ENCODE measurements around the gene POLN. TPM values are rescaled to one million over a fixed set of nuclear protein-coding genes. Genes with fewer than 3 reads are reported as not detected.

The POLN gene
- polyA plus RNA-seq, 1 experiment, result 0.35 TPM

- no peak overlapping the region for H3K4me3 ChIP-seq (ENCODE audit: low read depth, low read length)
- no peak for TF ChIP-seq CTCF (IDR thresholded peaks at IDR 0.05; ENCODE audit: low read depth, low read length)
- POLR2A ChIA-PET, result interaction anchor here (0.6 kb wide), 1 partner anchor 68 kb away, joined by 3 read pairs; no protein-coding TSS in a partner anchor
- no peaks in the 10 kb centered on the region; the same call in 1 of the 2 replicates for H3K9me3 ChIP-seq (ENCODE audit: control insufficient read depth, insufficient read depth, low read length)
- CTCF ChIA-PET, result no interaction called here
- no peak for DNase-seq (ENCODE audit: low read depth, low spot score)
- H3K27ac ChIP-seq (ENCODE audit: low read depth, low read length), result no peak overlapping the region
- peaks cover 2% of the 10 kb centered on the region for H3K27me3 ChIP-seq (ENCODE audit: control insufficient read depth, insufficient read depth, low read length)
Measured at GRCh38 chr4:2263926-2264321, 22.0 kb upstream of the POLN start.

DNA sequence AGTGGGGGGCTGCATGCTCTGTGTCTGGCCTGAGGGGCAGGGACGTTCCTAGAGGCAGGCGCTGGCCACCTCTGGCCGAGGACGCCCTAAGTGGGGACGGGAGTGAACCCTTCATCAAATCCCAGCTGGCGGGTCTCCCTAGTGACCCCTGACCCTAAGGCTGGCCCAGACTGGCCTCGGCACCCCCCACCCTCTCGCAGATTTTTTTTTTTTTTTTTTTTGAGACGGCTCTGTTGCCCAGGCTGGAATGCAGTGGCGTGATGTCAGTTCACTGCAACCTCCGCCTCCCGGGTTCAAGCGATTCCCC lies 21.0 kb upstream of the POLN start:
- POLR2A ChIA-PET, result interaction anchor here (0.7 to 1.5 kb wide), 7 partner anchors 9 to 469 kb away, joined by 3 to 9 read pairs (median 6); partner anchors contain the start of gene RNF4
- CTCF ChIA-PET, result interaction anchor here (0.7 kb wide), 1 partner anchor 252 kb away, joined by 6 read pairs; no protein-coding TSS in a partner anchor

GRCh38 chr4:2262145-2262943 lies 20.4 kb upstream of the POLN start:
- Histone ChIP-seq H3K27me3 (ENCODE audit: control insufficient read depth, insufficient read depth, low read length) (no peaks in the 10 kb centered on the region), H3K9me3 (ENCODE audit: control insufficient read depth, insufficient read depth, low read length) (no peaks in the 10 kb centered on the region; the same call in 1 of the 2 replicates), H3K27ac (ENCODE audit: low read depth, low read length) (peak overlapping the region; percentile 87), H3K4me3 (ENCODE audit: low read depth, low read length) (peak overlapping the region; percentile 66)
- ChIA-PET POLR2A (interaction anchor here (0.5 to 1.5 kb wide), 23 partner anchors 9 to 343 kb away, joined by 3 to 10 read pairs (median 4); partner anchors contain the start of genes HAUS3, POLN and RNF4), CTCF (no interaction called here)
- no peak for TF ChIP-seq CTCF (IDR thresholded peaks at IDR 0.05; ENCODE audit: low read depth, low read length)
- DNase-seq (ENCODE audit: low read depth, low spot score), result peak; percentile 99

More for the DNA sequence above, 21.0 kb upstream of the POLN start:
- Histone ChIP-seq H3K9me3 (ENCODE audit: control insufficient read depth, insufficient read depth, low read length) (no peaks in the 10 kb centered on the region; the same call in 1 of the 2 replicates), H3K27ac (ENCODE audit: low read depth, low read length) (peak overlapping the region; percentile 87), H3K4me3 (ENCODE audit: low read depth, low read length) (peak overlapping the region; percentile 66), H3K27me3 (ENCODE audit: control insufficient read depth, insufficient read depth, low read length) (peaks cover 2% of the 10 kb centered on the region)
- DNase-seq (ENCODE audit: low read depth, low spot score), result no peak
- TF ChIP-seq CTCF (IDR thresholded peaks at IDR 0.05; ENCODE audit: low read depth, low read length), result no peak

GRCh38 chr4:2261853-2262144 lies 19.9 kb upstream of the POLN start, which contains the start of gene MXD4:
Gene MXD4 (minus strand): TSS chr4:2262109. CDS start chr4:2261980, 129 bp downstream.
- H3K27ac ChIP-seq (ENCODE audit: low read depth, low read length), result peak within 1 kb of the TSS; percentile 87
- CTCF ChIA-PET, result no interaction called here
- DNase-seq (ENCODE audit: low read depth, low spot score), result no peak
- no peaks in the 10 kb centered on the region for H3K27me3 ChIP-seq (ENCODE audit: control insufficient read depth, insufficient read depth, low read length)
- H3K9me3 ChIP-seq (ENCODE audit: control insufficient read depth, insufficient read depth, low read length), result no peaks in the 10 kb centered on the region; the same call in 1 of the 2 replicates
- H3K4me3 ChIP-seq (ENCODE audit: low read depth, low read length), result peak within 1 kb of the TSS; percentile 83
- TF ChIP-seq CTCF (IDR thresholded peaks at IDR 0.05; ENCODE audit: low read depth, low read length), result no peak
- POLR2A ChIA-PET, result interaction anchor here (0.6 to 1.5 kb wide), 19 partner anchors 10 to 229 kb away, joined by 3 to 10 read pairs (median 4); partner anchors contain the start of genes HAUS3, POLN and RNF4

Measured in AG04450 (cell line).